Neural cell (in vitro differentiated cells): Measurements from ENCODE around the gene CCDC181. TPM values are rescaled to one million over a fixed set of nuclear protein-coding genes. Genes with fewer than 3 reads are reported as not detected.

ENCODE experiments used
- H2AFZ ChIP-seq: fragments of 200-600, 300-800 bp; sonication (generic), shearing (Covaris generic); 2 replicates; pipeline ENCODE4 v1.6.0; 2014; ENCODE audit warnings: low read depth, mild to moderate bottlenecking, antibody characterized with exemption, low read length, moderate library complexity
- H3F3A ChIP-seq: fragments of 200-600 bp; shearing (Covaris generic); 2 replicates; pipeline ENCODE4 v1.6.1; 2016; ENCODE audit warnings: mild to moderate bottlenecking, moderate library complexity, mixed read lengths, antibody characterized with exemption, low read length; ENCODE audit not compliant: insufficient read depth, poor library complexity, severe bottlenecking
- H3K27ac ChIP-seq: fragments of 200-600, 300-800 bp; sonication (generic), shearing (Covaris generic); 2 replicates; pipeline ENCODE4 v1.5.1; 2014; ENCODE audit warnings: mild to moderate bottlenecking, low read length, moderate library complexity
- H3K27me3 ChIP-seq: fragments of 300-800, 200-600 bp; sonication (generic), shearing (Covaris generic); 2 replicates; pipeline ENCODE4 v1.6.0; 2014; ENCODE audit warnings: mild to moderate bottlenecking, low read depth, low read length, moderate library complexity; ENCODE audit not compliant: insufficient read depth
- H3K36me3 ChIP-seq: fragments of 300-800, 200-600 bp; sonication (generic), shearing (Covaris generic); 2 replicates; pipeline ENCODE4 v1.5.1; 2014; ENCODE audit warnings: mild to moderate bottlenecking, antibody characterized with exemption, low read length, moderate library complexity; ENCODE audit not compliant: insufficient read depth
- H3K4me2 ChIP-seq: fragments of 300-800, 200-600 bp; sonication (generic), shearing (Covaris generic); 2 replicates; pipeline ENCODE4 v1.6.0; 2014; ENCODE audit warnings: mild to moderate bottlenecking, low read length
- H3K4me3 ChIP-seq: fragments of 300-800, 200-600 bp; sonication (generic), shearing (Covaris generic); 2 replicates; pipeline ENCODE4 v1.5.1; 2014; ENCODE audit warnings: mild to moderate bottlenecking, low read length, moderate library complexity
- H3K79me2 ChIP-seq: fragments of 200-600 bp; shearing (Covaris generic); replicated peaks from 2 replicates; pipeline ENCODE4 v1.6.0; 2014; ENCODE audit warnings: mild to moderate bottlenecking, low read length, moderate library complexity; ENCODE audit not compliant: insufficient read depth
- H3K9ac ChIP-seq: fragments of 300-800, 200-600 bp; sonication (generic), shearing (Covaris generic); 2 replicates; pipeline ENCODE4 v1.6.1; 2016; ENCODE audit warnings: mild to moderate bottlenecking, low read length, mixed read lengths
- H3K9me2 ChIP-seq: fragments of 200-600 bp; shearing (Covaris generic); 2 replicates; pipeline ENCODE4 v1.6.1; 2016; ENCODE audit warnings: mild to moderate bottlenecking, low read length, mixed read lengths; ENCODE audit not compliant: insufficient read depth
- H3K9me3 ChIP-seq: fragments of 200-600, 300-800 bp; sonication (generic), shearing (Covaris generic); 2 replicates; pipeline ENCODE4 v1.6.1; 2016; ENCODE audit warnings: mild to moderate bottlenecking, mixed run types, low read length, moderate library complexity, mixed read lengths
- H4K20me1 ChIP-seq: fragments of 200-600 bp; shearing (Covaris generic); 2 replicates; pipeline ENCODE4 v1.6.1; 2016; ENCODE audit warnings: mild to moderate bottlenecking, mixed run types; ENCODE audit not compliant: insufficient read depth
- EP300 ChIP-seq: fragments of 450-650 bp; conservative IDR thresholded peaks from 2 replicates; pipeline ENCODE4 v1.6.1; 2014; ENCODE audit warnings: antibody characterized with exemption, mild to moderate bottlenecking, moderate library complexity; ENCODE audit not compliant: poor library complexity, severe bottlenecking
- EZH2 ChIP-seq: fragments of 200-600, 300-800 bp; shearing (Covaris generic), sonication (generic); IDR thresholded peaks from 2 replicates; pipeline ENCODE4 v1.6.1; 2014; ENCODE audit warnings: antibody characterized with exemption, low read length, borderline replicate concordance, mild to moderate bottlenecking; ENCODE audit not compliant: insufficient read depth, poor library complexity, severe bottlenecking
- MXI1 ChIP-seq: fragments of 450-650 bp; conservative IDR thresholded peaks from 2 replicates; pipeline ENCODE4 v1.6.1; 2014; ENCODE audit warnings: antibody characterized with exemption, mild to moderate bottlenecking; ENCODE audit not compliant: poor library complexity, severe bottlenecking
- POLR2AphosphoS5 ChIP-seq: IDR thresholded peaks from 2 replicates; pipeline ENCODE4 v1.6.1; 2012
- RAD21 ChIP-seq: fragments of 450-650 bp; conservative IDR thresholded peaks from 2 replicates; pipeline ENCODE4 v1.6.1; 2014; ENCODE audit warnings: antibody characterized with exemption, mild to moderate bottlenecking, moderate library complexity
- SMC3 ChIP-seq: fragments of 450-650 bp; conservative IDR thresholded peaks from 2 replicates; pipeline ENCODE4 v1.6.1; 2014; ENCODE audit warnings: antibody characterized with exemption, mild to moderate bottlenecking, moderate library complexity; ENCODE audit not compliant: poor library complexity
- TAF1 ChIP-seq: IDR thresholded peaks from 2 replicates; pipeline ENCODE4 v1.6.1; 2012; ENCODE audit warnings: low read depth
- polyA plus RNA-seq: library from polyadenylated mRNA; depleted of rRNA; stranded (reverse); fragments of >200 nt; gene quantifications from 2 replicates; pipeline ENCODE4 v1.2.3, GENCODE V29; 2014
- TF ChIP-seq, protein P1 (sequence below): IDR thresholded peaks from 2 replicates; pipeline ENCODE4 v1.6.1; 2012; ENCODE audit warnings: borderline replicate concordance
- TF ChIP-seq, protein P2 (sequence below): fragments of 450-650 bp; IDR thresholded peaks from 2 replicates; pipeline ENCODE4 v1.5.1; 2014; ENCODE audit warnings: antibody characterized with exemption, mild to moderate bottlenecking, moderate library complexity; ENCODE audit not compliant: poor library complexity, severe bottlenecking

CCDC181 gene
- polyA plus RNA-seq, 1 donor from 2014 or later, result 14.7 TPM

DNA sequence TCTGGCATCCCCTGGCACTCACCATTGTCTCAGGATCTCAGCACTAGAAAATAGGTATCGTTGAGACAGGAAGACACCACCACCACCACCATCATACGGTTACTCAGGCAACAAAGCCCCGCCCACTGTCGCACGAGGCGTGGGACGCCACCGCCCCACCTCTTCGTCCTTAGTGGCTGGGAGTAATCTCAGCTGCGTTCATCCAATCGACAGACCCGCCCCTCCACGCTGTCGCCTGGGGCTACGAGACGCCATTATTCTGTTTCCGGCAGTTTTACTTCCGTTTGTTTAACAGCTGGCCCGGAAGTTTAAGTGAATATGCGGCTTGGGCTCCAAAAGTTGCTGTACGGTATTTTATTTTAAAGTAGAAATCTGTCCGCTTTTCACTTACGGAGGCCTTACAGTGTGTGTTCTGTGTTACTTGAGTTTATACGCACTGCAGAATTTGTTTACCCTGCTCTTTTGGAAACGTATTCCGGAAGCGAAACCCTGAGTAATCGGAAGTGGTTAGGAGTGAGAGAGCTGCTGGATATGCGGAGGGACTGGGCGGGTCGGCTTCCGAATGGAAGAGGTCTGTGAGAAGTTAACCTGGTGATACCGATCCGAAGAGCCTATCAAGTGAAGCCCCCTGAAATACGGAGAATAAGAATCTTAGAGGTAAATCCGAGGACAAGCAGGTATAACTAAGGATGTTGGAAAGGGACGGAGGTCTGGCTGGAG lies 59.4 kb downstream of the CCDC181 start, which contains the start of the genes BLZF1 and NME7:
Gene BLZF1 (plus strand): TSS at position 510 of the 720 bp plus-strand sequence. CDS start 1,328 bp downstream, outside the sequence.
Gene NME7 (minus strand): TSS at position 112 of the 720 bp plus-strand sequence. CDS start 87 bp downstream, at position 25.
- H3K9ac ChIP-seq, result peak within 1 kb of the TSS; percentile 77
- H3K4me3 ChIP-seq, result peak within 1 kb of the TSS; percentile 82
- peak within 1 kb of the TSS; percentile 90 for H3K4me2 ChIP-seq
- H3K9me2 ChIP-seq, result no peaks in the 10 kb centered on the region
- no peaks in the 10 kb centered on the region for H3K27me3 ChIP-seq
- H3K36me3 ChIP-seq, result no peaks in the 10 kb centered on the region
- peak; percentile 74 for TF ChIP-seq EP300
- TF ChIP-seq, protein P1, sequence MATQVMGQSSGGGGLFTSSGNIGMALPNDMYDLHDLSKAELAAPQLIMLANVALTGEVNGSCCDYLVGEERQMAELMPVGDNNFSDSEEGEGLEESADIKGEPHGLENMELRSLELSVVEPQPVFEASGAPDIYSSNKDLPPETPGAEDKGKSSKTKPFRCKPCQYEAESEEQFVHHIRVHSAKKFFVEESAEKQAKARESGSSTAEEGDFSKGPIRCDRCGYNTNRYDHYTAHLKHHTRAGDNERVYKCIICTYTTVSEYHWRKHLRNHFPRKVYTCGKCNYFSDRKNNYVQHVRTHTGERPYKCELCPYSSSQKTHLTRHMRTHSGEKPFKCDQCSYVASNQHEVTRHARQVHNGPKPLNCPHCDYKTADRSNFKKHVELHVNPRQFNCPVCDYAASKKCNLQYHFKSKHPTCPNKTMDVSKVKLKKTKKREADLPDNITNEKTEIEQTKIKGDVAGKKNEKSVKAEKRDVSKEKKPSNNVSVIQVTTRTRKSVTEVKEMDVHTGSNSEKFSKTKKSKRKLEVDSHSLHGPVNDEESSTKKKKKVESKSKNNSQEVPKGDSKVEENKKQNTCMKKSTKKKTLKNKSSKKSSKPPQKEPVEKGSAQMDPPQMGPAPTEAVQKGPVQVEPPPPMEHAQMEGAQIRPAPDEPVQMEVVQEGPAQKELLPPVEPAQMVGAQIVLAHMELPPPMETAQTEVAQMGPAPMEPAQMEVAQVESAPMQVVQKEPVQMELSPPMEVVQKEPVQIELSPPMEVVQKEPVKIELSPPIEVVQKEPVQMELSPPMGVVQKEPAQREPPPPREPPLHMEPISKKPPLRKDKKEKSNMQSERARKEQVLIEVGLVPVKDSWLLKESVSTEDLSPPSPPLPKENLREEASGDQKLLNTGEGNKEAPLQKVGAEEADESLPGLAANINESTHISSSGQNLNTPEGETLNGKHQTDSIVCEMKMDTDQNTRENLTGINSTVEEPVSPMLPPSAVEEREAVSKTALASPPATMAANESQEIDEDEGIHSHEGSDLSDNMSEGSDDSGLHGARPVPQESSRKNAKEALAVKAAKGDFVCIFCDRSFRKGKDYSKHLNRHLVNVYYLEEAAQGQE, result no peak
- TF ChIP-seq TAF1, result peak; percentile 50
- TF ChIP-seq, protein P2, sequence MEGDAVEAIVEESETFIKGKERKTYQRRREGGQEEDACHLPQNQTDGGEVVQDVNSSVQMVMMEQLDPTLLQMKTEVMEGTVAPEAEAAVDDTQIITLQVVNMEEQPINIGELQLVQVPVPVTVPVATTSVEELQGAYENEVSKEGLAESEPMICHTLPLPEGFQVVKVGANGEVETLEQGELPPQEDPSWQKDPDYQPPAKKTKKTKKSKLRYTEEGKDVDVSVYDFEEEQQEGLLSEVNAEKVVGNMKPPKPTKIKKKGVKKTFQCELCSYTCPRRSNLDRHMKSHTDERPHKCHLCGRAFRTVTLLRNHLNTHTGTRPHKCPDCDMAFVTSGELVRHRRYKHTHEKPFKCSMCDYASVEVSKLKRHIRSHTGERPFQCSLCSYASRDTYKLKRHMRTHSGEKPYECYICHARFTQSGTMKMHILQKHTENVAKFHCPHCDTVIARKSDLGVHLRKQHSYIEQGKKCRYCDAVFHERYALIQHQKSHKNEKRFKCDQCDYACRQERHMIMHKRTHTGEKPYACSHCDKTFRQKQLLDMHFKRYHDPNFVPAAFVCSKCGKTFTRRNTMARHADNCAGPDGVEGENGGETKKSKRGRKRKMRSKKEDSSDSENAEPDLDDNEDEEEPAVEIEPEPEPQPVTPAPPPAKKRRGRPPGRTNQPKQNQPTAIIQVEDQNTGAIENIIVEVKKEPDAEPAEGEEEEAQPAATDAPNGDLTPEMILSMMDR, result no peak
- no peak for TF ChIP-seq EZH2
- peak; percentile 33 for TF ChIP-seq RAD21
- peak; percentile 19 for TF ChIP-seq SMC3
- TF ChIP-seq POLR2AphosphoS5, result peak; percentile 76
- peak; percentile 93 for TF ChIP-seq MXI1
- H3F3A ChIP-seq, result no peaks in the 10 kb centered on the region
- H4K20me1 ChIP-seq, result no peaks in the 10 kb centered on the region
- peaks cover 45% of the 10 kb centered on the region for H3K79me2 ChIP-seq
- H3K9me3 ChIP-seq, result no peaks in the 10 kb centered on the region
- peak within 1 kb of the TSS; percentile 82 for H3K27ac ChIP-seq
- H2AFZ ChIP-seq, result peak within 1 kb of the TSS; percentile 97

DNA sequence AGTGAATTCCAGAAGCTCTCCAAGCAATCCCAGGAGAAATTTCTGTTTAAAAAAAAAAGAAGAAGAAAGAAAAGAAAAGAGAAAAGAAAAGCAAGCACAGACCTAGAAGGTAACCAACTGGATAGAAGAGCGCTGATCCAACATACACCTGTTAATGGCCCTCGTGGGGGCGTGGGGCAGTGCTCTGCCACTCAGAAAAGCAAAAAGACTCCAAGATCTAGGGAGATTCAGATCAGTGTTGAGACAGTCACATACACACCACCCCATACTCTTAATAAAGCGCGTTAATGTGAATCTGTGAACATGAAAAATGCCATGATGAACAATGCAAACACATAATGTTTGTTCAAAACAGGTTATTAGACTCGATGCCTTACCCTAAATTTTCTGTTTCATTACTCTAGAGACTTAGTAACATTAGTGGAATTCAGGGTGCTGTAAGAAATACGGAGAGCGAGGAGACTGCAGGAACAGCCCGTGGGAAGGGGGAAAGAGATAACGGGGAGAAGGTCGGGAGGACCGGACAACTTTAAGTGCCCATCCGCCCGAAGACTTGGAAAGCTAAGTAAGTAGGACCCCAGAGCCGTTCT lies 60.1 kb downstream of the CCDC181 start:
- Histone ChIP-seq H3K4me3 (peak overlapping the region; percentile 82), H3K27me3 (no peaks in the 10 kb centered on the region), H3K36me3 (no peaks in the 10 kb centered on the region), H3K9me2 (no peaks in the 10 kb centered on the region), H3K9ac (peak overlapping the region; percentile 77), H2AFZ (peak overlapping the region; percentile 97), H3K4me2 (peak overlapping the region; percentile 60), H3F3A (no peaks in the 10 kb centered on the region), H3K79me2 (peaks cover 50% of the 10 kb centered on the region), H3K27ac (peak overlapping the region; percentile 82), H4K20me1 (no peaks in the 10 kb centered on the region), H3K9me3 (no peaks in the 10 kb centered on the region)
- TF ChIP-seq, protein P1, result peak; percentile 55
- no peak for TF ChIP-seq MXI1
